Stimulated activated naive CD8-positive, alpha-beta T cell treated with anti-CD3 and anti-CD28 coated beads, Interleukin-15, amount 100 ng/mL, for 72 hours (primary cell): ENCODE measurements around the gene MERTK.
"Not testable (repeated sequence)": the region's sequence is repeated elsewhere in the genome, so short reads cannot be mapped to it uniquely, and the experiment has no call there.

ENCODE experiments used
- ATAC-seq: fragments of 150-1000 bp; cut with Tn5 transposase; 2 replicates; pipeline ENCODE4 v1.10.0; 2021; ENCODE audit warnings: mild to moderate bottlenecking, moderate library complexity
- DNase-seq, 2 donors: peaks; one replicate each; pipeline ENCODE4 v3.0.0; 2021 to 2022
- H3K27ac Mint-ChIP-seq, 2 donors: one replicate each; pipeline ENCODE4 v1.8.0; 2022; ENCODE audit warnings: mild to moderate bottlenecking in 2 of 2, mixed read lengths in 2 of 2, moderate library complexity in 2 of 2
- H3K27me3 Mint-ChIP-seq: one replicate; pipeline ENCODE4 v1.8.0; 2022; ENCODE audit warnings: mixed read lengths
- H3K4me1 Mint-ChIP-seq: one replicate; pipeline ENCODE4 v1.8.0; 2022; ENCODE audit warnings: mild to moderate bottlenecking, mixed read lengths
- H3K4me3 Mint-ChIP-seq, 2 donors: one replicate each; pipeline ENCODE4 v1.8.0; 2022; ENCODE audit warnings: mild to moderate bottlenecking in 2 of 2, mixed read lengths in 2 of 2, moderate library complexity in 1 of 2
- H3K9me3 Mint-ChIP-seq, 2 donors: one replicate each; pipeline ENCODE4 v1.8.0; 2022; ENCODE audit warnings: mixed read lengths in 2 of 2

The MERTK gene

DNA sequence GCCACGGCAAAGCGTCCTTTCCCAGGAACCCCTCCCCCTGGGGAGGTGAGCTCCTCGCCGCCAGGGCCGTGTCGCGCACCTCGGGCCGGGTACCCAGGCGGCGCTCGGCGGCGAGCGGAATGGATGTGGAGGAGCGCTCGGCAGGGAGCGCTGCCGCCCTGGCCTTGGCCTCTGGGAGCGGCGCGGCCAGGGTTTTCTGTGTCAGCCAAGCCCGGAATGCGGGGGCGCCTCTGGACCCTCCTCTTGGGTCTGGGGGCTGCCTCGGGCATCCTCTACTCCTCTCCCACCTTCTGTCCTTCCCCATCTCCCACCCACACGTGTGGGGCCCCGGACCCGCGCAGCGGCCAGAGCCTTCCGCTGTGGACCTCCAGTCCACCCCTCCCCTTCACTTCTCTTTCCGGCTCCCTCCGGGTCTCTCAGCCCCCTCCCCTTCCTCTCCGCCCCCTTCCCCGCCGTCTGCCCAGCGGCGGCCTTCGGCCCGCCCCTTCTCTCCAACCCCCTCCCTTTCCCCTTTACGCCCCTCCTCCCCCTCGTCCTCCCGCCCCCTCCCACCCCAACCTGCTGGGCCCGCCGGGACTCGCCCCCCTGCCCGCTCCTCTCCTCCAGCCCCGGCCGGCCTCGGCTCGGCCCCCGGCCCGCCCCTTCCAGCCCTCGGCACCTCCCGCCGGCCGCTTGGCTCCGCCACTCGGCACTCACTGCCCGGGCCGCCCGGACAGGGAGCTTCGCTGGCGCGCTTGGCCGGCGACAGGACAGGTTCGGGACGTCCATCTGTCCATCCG, at the start of gene MERTK:
Gene MERTK, plus strand, starts transcription at position 684 of the 779 bp plus-strand sequence. CDS start 129 bp downstream, outside the sequence.
- H3K9me3 Mint-ChIP-seq, result no peaks in the 10 kb centered on the region
- no peak within 1 kb of the TSS for H3K27ac Mint-ChIP-seq
- DNase-seq (peak; percentile 65), ATAC-seq (peak; percentile 92)
- H3K4me1 Mint-ChIP-seq, result peaks cover 27% of the 10 kb centered on the region
- peak within 1 kb of the TSS; percentile 78 to 83 for H3K4me3 Mint-ChIP-seq
- H3K27me3 Mint-ChIP-seq, result peaks cover 53% of the 10 kb centered on the region

GRCh38 chr2:111850646-111851045, 47.8 kb upstream of the MERTK start:
- not testable (repeated sequence) for ATAC-seq, H3K4me3 Mint-ChIP-seq, H3K27ac Mint-ChIP-seq, H3K9me3 Mint-ChIP-seq, H3K27me3 Mint-ChIP-seq, DNase-seq, H3K4me1 Mint-ChIP-seq

- not testable (repeated sequence) for H3K4me3 Mint-ChIP-seq, H3K27me3 Mint-ChIP-seq, ATAC-seq, H3K4me1 Mint-ChIP-seq, DNase-seq, H3K9me3 Mint-ChIP-seq, H3K27ac Mint-ChIP-seq
Measured at GRCh38 chr2:111852544-111852943, 45.9 kb upstream of the MERTK start.

DNA sequence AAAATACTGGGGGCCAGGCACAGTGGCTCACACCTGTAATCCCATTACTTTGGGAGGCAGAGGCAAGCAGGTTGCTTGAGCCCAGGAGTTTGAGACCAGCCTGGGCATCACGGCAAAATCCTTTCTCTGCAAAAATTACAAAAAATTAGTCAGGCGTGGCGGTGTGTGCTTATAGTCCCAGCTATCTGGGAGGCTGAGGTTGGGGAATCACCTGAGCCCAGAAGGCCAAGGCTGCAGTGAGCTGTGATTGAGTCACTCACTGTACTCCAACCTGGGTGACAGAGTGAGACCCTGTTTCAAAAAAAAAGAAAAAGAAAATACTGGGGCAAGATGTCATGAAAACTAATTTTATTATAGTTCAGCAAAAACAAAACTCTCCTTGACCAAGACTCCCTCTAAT, 38.4 kb upstream of the MERTK start:
- H3K4me3 Mint-ChIP-seq, DNase-seq, ATAC-seq, H3K27me3 Mint-ChIP-seq, H3K4me1 Mint-ChIP-seq, H3K27ac Mint-ChIP-seq, H3K9me3 Mint-ChIP-seq: not testable (repeated sequence)

GRCh38 chr2:111865124-111865523, 33.3 kb upstream of the MERTK start:
- H3K4me3 Mint-ChIP-seq, ATAC-seq, H3K9me3 Mint-ChIP-seq, H3K27me3 Mint-ChIP-seq, DNase-seq, H3K27ac Mint-ChIP-seq, H3K4me1 Mint-ChIP-seq: not testable (repeated sequence)

DNA sequence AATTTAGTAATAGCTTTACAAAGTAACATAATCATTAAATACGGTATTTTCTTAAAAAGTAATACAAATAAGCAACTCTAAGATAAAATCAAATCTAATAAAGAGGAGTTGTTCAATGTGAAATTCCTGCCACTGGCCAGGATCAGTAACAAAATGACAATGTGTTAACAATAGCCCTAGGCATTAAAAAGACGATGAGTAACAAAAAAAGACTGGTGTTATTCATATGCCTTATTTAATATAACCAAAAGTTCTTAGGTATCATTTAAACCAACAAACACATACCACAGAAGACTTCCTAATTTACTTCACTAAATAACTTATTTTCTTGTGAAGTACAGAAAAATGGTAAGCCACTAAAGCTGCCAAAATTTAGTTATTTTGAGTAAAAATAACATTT, 25.6 kb upstream of the MERTK start:
- DNase-seq, H3K27ac Mint-ChIP-seq, H3K4me1 Mint-ChIP-seq, ATAC-seq, H3K4me3 Mint-ChIP-seq, H3K9me3 Mint-ChIP-seq, H3K27me3 Mint-ChIP-seq: not testable (repeated sequence)

DNA sequence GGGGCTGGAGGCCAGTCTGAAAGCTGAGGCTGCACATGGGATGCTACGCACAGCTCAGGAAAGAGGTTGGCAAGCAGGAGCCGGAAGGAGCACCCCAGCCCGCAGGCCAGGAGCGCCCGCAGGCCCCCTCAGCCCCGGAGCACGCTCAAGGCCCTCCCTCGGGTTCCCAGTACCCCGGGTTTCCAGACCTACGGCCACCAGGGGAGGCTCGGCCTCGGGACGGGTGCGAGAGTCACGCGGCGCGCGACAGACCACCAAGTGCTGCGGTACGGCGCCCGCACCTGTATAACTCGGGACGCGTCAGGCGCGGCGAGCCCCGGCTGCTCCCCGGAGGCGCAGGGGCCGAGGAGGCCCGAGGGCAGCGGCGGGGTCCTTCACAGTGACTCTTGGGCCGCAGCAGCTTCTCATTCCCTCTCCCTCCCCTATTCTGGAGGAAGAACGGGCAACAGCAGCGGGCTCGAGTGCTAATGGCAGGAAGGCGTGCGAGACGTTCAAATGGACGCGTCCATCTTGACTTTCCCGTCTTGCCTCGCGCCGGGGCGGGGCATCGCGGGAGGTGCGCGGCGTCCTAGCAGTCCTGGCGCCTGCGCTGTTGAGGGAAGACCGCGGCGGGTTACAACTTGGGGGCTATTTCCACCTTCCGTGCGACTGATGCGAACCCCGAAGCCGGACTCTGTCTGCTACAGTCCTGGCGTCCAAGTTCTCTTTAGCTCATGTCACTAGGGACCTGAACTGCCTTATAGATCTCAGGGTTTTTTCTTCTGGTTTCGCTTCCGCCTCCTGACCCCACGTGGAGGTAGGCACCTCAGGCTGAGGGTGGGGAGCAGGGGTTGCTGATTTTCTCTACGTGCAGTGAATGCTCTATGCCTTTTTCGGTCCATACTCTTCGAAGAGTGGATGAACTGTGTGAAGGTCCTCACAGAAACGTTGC, 14.5 kb upstream of the MERTK start, which contains the start of gene ANAPC1:
Gene ANAPC1, minus strand, starts transcription at position 533 of the 931 bp plus-strand sequence. CDS start 3,368 bp downstream, outside the sequence.
- no peaks in the 10 kb centered on the region for H3K9me3 Mint-ChIP-seq
- H3K4me1 Mint-ChIP-seq, result peaks cover 21% of the 10 kb centered on the region
- no peaks in the 10 kb centered on the region for H3K27me3 Mint-ChIP-seq
- peak within 1 kb of the TSS; percentile 98 to 99 for H3K27ac Mint-ChIP-seq
- peak within 1 kb of the TSS; percentile 97 to 99 for H3K4me3 Mint-ChIP-seq
- DNase-seq, result peak; percentile 84 to 86
- ATAC-seq, result peak; percentile 93

GRCh38 chr2:111884592-111884964, 13.8 kb upstream of the MERTK start:
- peak; percentile 13 for ATAC-seq
- H3K27me3 Mint-ChIP-seq, result no peaks in the 10 kb centered on the region

GRCh38 chr2:111896024-111896423, 2.4 kb upstream of the MERTK start:
- H3K4me3 Mint-ChIP-seq, result no peak overlapping the region
- H3K4me1 Mint-ChIP-seq, result peaks cover 27% of the 10 kb centered on the region
- no peaks in the 10 kb centered on the region for H3K9me3 Mint-ChIP-seq

More at GRCh38 chr2:111884592-111884964, 13.8 kb upstream of the MERTK start:
- no peaks in the 10 kb centered on the region for H3K9me3 Mint-ChIP-seq
- H3K27ac Mint-ChIP-seq, result peak overlapping the region; percentile 98 to 99
- no peak for DNase-seq
- peaks cover 21% of the 10 kb centered on the region for H3K4me1 Mint-ChIP-seq
- peak overlapping the region; percentile 97 to 99 for H3K4me3 Mint-ChIP-seq

DNA sequence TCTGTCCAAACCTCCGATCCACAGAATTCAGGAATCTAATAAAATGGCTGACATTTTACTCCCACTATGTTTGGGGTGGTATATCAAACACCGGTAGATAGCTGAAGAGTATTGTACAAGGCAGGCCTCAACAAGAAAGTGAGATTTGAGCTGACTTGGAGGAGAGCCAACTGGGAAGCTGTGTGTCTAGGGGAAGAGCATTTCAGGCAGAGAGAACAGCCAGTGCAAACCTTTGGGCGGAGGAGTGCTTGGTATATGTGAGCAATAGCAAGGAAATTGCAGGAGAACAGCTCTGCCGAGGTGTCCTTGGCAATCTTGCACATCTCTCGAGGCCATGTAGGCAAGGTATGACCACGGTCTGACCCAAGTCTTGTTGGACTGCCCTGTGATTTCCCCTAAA, 1.8 kb upstream of the MERTK start:
- Mint-ChIP-seq H3K4me1 (peaks cover 27% of the 10 kb centered on the region), H3K4me3 (no peak overlapping the region), H3K27me3 (peaks cover 53% of the 10 kb centered on the region), H3K9me3 (no peaks in the 10 kb centered on the region), H3K27ac (no peak overlapping the region)
- DNase-seq (no peak), ATAC-seq (no peak)

More at GRCh38 chr2:111896024-111896423, 2.4 kb upstream of the MERTK start:
- DNase-seq, result no peak
- Mint-ChIP-seq H3K27me3 (peaks cover 52% of the 10 kb centered on the region), H3K27ac (no peak overlapping the region)
- no peak for ATAC-seq

GRCh38 chr2:111897630-111897923, 830 bp upstream of the MERTK start:
- Mint-ChIP-seq H3K4me1 (peaks cover 27% of the 10 kb centered on the region), H3K27me3 (peaks cover 53% of the 10 kb centered on the region), H3K9me3 (no peaks in the 10 kb centered on the region), H3K4me3 (peak overlapping the region; percentile 78 to 83), H3K27ac (no peak overlapping the region)
- DNase-seq (no peak), ATAC-seq (no peak)

DNA sequence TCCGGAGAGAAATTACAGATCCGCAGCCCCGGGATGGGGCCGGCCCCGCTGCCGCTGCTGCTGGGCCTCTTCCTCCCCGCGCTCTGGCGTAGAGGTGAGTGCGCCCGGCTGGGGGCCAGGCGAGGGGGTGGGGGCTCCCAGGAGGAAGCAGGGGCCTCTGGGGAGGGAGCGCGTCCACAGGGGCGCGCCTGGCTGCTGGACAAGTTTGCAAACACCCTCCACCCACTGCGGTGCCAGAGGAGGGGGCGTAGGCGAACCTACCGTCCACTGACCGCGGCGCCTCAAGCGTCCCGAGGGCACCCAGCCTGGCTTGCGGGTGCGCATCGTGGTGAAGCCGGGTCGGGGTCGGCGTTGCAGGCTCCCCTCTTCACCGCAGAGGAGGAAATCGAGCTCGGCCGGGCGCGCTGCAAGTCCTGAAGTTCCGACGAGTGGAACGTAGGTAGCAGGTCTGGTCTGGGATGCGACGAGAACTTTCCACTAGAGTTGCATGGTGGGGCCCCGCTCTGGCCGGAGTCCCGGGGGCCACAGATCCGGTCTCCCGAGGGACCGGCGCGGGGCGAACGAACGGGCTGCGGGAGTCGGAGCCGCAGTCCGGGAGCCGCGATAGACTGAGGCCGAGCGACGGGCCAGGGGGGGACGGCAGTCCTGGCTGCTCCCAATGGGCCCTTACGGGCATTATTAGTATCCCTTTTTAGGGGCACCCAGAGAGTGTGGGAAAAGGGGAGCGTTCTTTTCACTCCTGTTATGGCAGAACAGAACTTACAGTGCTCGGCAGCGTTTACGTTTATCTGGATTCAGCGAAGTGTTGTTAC, 502 bp downstream of the MERTK start:
- Mint-ChIP-seq H3K4me1 (peaks cover 27% of the 10 kb centered on the region), H3K4me3 (peak overlapping the region; percentile 70 to 73), H3K27ac (no peak overlapping the region), H3K27me3 (peaks cover 49% of the 10 kb centered on the region), H3K9me3 (no peaks in the 10 kb centered on the region)
- DNase-seq (peak; percentile 30 to 31), ATAC-seq (peak; percentile 53)

DNA sequence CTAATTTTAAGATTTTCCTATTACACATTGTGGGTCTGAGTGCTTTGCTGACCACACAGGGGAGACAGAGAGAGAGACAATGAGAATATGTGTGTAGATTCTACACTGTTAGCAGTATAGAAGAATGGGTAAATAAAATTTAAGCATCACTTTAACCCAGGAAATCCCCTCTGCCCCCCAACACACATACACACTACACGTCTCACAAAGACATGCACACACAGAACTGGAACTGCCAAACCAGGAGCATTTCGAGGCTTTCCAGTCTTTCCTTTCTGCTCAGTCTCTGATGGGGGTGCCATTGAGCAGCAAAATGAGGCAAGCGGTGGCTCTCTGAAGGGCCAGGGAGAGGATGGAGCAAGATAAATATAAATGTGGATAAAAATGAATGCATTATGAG, 2.5 kb downstream of the MERTK start:
- no peak overlapping the region for H3K27ac Mint-ChIP-seq
- DNase-seq (no peak), ATAC-seq (no peak)
- H3K9me3 Mint-ChIP-seq, result no peaks in the 10 kb centered on the region
- H3K4me1 Mint-ChIP-seq, result peaks cover 29% of the 10 kb centered on the region
- H3K4me3 Mint-ChIP-seq, result no peak overlapping the region
- H3K27me3 Mint-ChIP-seq, result peaks cover 29% of the 10 kb centered on the region

GRCh38 chr2:111903516-111903915, 5.1 kb downstream of the MERTK start:
- peaks cover 28% of the 10 kb centered on the region for H3K4me1 Mint-ChIP-seq
- ATAC-seq (no peak), DNase-seq (no peak)
- peaks cover 21% of the 10 kb centered on the region for H3K27me3 Mint-ChIP-seq
- peak overlapping the region in 1 of 2 donors; percentile 69 for H3K27ac Mint-ChIP-seq
- no peaks in the 10 kb centered on the region for H3K9me3 Mint-ChIP-seq
- H3K4me3 Mint-ChIP-seq, result no peak overlapping the region

- Mint-ChIP-seq H3K27ac (no peak overlapping the region), H3K9me3 (no peaks in the 10 kb centered on the region), H3K27me3 (peaks cover 18% of the 10 kb centered on the region), H3K4me1 (peaks cover 27% of the 10 kb centered on the region), H3K4me3 (no peak overlapping the region)
- DNase-seq (no peak), ATAC-seq (no peak)
Measured at GRCh38 chr2:111903930-111904439, 5.6 kb downstream of the MERTK start.
